Measurements from ENCODE around the gene PDZD4. TPM values are rescaled to one million over a fixed set of nuclear protein-coding genes. Genes with fewer than 3 reads are reported as not detected.

PDZD4 gene, protein sequence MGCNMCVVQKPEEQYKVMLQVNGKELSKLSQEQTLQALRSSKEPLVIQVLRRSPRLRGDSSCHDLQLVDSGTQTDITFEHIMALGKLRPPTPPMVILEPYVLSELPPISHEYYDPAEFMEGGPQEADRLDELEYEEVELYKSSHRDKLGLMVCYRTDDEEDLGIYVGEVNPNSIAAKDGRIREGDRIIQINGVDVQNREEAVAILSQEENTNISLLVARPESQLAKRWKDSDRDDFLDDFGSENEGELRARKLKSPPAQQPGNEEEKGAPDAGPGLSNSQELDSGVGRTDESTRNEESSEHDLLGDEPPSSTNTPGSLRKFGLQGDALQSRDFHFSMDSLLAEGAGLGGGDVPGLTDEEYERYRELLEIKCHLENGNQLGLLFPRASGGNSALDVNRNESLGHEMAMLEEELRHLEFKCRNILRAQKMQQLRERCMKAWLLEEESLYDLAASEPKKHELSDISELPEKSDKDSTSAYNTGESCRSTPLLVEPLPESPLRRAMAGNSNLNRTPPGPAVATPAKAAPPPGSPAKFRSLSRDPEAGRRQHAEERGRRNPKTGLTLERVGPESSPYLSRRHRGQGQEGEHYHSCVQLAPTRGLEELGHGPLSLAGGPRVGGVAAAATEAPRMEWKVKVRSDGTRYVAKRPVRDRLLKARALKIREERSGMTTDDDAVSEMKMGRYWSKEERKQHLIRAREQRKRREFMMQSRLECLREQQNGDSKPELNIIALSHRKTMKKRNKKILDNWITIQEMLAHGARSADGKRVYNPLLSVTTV
- 0.20 and 0.25 TPM in 2 replicates for total RNA-seq

DNA sequence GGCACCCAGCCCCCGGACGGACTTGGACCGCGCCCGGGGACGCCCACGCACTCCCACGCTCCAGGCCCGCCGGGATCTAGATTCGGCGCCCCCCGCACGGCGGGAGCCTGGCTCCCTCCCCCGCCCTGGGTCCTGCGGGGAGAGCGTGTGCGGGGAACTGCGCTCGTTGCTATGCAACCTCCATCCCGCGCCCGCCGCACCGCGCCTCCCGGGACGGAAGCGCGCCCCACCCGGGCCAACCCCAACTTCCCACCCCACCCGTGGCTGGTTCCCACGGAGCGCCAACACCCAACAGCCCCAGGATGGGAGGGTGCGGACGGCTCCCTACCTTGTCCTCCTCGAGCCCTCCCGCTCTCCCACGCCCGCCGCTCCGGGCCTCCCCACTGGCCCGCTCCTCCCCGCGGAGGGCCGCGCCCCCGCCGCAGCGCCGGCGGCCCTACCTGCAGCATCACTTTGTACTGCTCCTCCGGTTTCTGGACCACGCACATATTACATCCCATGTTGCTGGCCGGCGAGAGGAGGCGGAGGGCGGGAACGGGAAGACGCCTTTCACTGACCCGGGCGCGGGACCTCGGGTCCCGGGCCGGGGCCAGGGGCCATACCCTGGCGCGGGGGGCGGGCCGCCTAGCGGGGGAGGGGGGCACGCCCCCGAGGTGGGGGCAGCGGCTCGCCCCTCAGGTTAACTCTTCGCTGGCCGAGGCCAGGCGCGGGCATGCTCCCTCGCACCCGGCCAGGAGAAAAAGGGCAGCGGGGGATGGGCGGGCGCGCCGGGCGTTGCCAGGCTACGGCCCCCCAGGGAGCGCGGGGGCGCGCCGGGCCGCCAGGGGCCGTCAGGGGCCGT, at the start of gene PDZD4:
Gene PDZD4, minus strand, starts transcription at position 746 of the 841 bp plus-strand sequence. Its CDS starts 246 bp downstream, at position 500.
- DNase-seq (ENCODE audit: low read depth, low spot score): no peak

DNA sequence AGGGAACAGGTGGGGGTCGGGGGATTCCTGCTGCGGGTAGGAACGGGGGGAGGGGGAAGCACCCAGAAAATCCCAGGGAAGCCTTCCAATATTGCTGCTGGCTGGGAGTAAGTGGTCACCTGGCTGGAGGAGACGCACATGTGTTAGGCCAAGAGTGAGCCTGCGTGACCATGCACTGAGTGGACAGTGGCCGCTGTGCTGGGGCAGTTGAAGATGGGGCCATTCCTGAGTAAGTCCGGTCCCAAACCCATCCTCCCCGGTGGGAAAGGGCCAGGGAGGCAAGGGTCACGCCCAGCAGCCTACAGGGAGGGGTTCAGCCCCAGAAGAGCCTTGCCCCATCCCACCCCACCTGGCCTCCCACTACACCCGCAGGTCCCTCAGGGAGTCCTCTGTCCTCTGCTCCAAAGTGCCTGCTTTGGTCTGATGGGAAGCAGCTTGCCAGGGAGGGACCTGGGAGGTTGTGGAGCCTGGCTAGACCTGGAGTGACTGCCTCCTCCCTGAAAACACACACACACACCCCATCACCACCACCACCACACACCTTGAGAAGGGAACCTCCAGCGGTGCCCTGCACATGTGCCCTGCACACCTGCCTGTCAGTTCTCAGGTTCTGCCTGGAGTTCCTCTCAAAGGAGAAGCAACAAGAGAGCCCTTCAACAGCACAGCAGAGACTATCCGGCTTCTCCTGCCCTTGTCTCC, 49.5 kb upstream of the PDZD4 start:
- DNase-seq (ENCODE audit: low read depth, low spot score): no peak

DNA sequence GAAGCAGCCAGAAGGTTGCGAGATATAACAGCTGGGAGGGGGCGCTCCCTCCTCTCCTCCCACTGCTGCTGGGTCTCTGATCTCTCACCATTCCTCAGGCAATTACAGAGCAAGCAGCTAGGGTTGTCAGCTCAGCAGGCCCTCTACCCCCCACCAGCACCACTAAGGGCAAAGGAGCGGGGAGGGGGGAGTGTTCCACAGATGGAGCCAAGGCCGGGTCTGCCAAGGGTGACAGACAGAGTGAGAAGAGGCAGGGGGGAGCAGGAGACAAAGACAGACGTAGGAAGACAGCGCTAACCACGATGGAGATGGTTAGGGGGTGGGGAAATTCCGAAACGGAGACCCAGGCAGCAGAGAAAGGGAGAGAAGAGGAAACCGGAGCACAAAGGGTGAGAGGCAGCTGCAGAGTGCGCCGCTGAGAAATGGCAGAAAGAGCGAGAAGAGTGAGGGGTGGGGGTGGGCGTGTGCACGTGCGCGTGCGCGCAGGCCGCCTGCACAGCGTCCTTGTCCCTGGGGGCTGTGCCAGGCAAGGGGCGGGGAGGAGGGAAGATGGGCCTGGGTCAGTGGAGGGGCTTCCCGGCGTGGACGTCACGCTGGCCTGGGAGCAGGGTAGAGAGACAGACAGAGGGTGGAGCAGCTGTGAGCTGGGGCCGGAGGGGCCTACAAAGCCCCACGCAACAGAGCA, 48.8 kb upstream of the PDZD4 start:
- DNase-seq (ENCODE audit: low read depth, low spot score): no peak

DNA sequence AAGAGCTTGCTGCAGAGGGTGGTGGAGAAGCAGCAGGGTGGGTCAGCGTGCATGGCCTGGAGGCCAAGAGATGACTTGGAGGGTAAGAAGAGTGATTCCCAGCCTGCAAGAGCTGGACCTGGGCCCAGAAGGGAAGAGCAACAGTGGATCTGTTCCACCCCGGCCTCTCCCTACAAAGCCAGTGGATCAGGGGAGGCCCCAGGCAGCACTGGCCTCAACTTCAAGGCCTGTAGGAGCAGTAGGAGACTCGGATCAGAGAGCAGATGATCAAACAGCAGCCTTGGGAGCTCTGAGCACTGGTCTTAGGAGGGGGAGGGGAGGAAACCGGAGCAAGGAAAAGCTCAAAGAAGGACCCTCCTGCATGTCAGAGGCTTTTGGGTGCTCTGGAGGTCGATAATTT, 48.0 kb upstream of the PDZD4 start:
- no peak for DNase-seq (ENCODE audit: low read depth, low spot score)

DNA sequence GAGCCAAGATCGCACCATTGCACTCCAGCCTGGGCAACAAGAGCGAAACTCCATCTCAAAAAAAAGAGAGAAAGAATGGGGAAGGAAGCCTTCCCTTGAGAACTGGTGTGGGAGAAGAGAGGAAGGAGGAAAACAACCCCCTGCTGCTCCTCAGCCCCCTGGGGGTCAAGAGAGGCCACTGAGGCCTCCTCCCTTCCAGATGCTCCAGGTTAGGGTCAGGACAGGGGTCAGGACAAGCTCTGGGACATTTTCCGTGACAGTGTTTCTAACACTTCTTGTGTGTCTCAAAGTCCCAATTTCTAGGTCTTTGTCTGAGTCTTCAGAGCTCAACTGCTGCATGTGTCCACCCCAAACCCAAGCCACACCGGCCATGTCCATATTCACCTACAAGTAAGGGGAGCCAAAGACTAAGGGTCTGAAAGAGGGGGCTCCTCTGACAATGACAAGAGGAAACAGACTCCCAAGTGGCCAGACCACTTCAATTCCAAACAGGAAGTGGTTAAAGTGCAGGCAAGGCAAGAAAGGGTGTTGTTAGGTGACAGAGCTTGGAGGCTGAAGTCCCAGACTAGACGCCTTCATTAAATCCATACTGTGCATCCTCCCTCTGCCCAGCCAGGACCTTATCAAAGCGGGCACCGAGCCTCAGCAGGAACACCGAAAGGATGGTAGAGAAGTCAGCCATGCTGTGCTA, 47.4 kb upstream of the PDZD4 start:
- DNase-seq (ENCODE audit: low read depth, low spot score): no peak

DNA sequence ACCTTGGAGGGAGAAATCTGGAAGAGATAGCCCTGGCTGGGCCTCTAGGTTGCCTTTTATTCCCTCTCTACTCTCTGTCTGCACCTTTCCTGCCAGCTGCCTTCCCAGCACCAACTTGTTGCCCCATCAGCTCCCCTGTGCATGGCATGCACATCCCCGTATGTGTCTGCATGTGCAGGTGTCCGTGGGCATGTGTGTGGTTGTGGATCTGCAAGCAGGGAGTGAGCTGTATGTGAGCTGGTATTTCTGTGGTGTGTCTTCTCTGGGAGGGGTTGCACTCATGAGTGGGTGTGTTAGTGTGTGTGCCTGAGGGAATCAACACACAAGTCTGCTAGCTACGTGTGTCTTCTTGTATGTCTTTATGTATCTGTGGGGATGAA, 45.8 kb upstream of the PDZD4 start:
- DNase-seq (ENCODE audit: low read depth, low spot score): no peak

DNA sequence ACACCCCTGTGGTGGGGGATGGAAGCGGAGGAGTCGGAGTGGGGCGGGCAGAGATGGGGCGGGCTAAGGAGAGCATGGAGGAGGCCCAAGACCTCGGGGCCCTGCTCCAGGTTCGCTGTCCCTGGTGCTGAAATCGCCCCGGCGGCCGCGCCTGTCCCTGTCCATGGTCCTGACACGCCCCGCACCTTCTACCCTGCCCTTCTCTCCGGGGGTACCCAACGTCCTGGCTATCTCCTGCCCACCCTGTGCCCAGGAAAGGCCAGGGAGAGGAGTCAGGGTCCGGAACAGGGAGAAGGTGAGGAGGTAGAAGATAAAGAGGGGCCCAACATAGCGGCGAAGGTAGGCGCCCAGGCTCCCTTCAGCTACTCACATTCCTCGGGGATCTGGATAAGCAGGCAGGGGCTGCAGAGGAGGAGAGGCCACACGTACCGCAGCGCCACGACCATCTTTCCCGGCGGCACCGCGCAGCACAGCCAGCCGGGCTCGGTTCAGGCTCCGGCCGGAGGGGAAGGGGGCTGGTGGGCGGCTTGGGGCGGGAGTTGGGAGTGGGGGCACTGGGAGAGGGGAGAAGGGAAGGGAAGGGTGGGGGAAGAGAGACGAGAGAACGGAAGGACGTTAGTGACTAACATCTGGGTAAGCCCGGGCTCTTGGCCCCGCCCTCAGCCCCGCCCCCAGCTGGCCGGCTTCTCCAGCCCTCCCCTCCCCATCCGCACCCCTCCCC, 45.2 kb upstream of the PDZD4 start:
- DNase-seq (ENCODE audit: low read depth, low spot score): no peak

DNA sequence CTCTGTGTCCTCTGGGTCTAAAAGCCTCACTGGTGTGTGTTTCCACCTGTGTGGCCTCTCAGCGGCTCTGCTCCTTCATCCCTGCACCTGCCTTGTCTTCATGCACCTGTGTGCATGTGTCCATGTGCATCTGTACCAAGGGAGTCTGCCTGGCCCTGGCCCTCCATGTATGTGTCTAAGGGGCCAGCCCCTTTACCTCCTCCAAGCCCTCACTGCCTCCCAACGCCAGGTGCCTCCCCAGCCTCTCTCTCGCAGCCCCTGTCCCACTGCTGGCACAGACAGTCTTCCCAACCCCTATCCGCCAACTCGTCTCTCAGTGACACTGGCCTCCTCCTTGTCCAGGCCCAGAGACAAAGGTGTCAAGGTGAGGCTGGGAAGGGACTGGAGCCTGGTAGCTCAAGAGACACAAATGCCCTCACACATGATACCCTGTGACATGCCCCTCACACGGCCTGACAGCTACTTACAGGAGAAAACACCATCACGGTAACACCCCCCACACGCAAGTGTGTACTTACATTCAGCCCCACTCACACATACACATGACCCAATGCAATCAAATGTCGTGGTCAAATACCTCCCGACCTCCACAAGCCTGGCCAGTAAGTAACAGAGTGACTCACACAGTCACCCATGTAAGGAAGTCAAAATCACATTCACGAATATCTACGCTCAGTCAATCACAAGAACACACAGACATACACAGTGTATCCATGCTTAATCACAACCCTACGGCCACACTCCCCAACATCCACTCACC, 44.2 kb upstream of the PDZD4 start:
- DNase-seq (ENCODE audit: low read depth, low spot score): no peak

DNA sequence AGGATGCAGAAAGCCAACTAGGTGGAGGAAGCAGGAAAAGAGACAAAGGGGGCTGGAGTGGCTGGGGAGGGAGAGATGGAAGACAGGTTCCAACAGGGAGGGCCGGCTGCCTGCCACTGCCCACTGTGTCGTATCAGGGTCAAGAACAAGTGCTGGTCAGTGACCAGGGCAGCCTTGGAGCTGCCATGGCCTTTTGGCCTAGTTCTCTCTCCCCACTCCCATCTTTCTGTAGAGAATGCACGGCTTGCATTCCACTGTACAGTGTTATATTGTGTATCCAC, 43.7 kb upstream of the PDZD4 start:
- DNase-seq (ENCODE audit: low read depth, low spot score): no peak

DNA sequence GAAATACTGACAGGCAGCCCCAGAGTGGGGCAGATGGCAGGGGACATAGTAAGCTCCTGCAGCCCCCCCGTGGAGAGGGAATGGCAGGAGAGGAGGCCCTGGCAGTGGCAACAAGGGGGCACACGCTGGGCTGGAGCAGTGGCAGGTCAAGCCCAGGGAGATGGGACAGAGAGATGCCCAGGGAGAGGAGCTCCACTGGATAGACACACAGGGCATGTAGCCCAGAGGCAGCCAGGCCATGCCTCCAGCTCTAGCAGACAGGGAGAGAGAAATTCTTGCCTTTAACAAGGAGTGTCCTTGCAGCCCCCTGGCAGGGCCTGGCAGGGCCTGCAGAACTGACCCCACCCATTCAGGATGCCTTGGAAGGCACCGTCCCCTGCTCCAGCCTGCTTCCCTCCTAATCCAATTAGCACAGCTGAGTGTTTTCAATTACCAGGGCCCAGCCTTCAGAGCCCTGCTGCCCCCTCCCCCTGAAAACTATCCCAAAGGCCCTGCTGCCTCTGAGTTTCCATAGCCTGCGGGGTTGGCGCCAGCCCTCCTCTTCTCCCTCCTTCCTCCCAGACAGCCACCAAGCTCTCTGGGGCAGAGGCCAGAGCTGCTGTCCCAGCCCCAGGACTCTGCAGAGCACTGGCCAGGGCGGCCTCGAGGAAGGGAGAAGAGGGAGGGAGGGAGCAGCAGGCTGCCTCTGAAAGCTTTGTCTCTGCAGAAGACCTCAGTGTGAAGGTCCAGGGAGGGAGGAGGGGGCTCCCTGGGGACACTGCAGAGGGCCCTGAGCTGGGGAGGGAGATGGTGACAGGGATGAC, 43.1 kb upstream of the PDZD4 start:
- DNase-seq (ENCODE audit: low read depth, low spot score): no peak

DNA sequence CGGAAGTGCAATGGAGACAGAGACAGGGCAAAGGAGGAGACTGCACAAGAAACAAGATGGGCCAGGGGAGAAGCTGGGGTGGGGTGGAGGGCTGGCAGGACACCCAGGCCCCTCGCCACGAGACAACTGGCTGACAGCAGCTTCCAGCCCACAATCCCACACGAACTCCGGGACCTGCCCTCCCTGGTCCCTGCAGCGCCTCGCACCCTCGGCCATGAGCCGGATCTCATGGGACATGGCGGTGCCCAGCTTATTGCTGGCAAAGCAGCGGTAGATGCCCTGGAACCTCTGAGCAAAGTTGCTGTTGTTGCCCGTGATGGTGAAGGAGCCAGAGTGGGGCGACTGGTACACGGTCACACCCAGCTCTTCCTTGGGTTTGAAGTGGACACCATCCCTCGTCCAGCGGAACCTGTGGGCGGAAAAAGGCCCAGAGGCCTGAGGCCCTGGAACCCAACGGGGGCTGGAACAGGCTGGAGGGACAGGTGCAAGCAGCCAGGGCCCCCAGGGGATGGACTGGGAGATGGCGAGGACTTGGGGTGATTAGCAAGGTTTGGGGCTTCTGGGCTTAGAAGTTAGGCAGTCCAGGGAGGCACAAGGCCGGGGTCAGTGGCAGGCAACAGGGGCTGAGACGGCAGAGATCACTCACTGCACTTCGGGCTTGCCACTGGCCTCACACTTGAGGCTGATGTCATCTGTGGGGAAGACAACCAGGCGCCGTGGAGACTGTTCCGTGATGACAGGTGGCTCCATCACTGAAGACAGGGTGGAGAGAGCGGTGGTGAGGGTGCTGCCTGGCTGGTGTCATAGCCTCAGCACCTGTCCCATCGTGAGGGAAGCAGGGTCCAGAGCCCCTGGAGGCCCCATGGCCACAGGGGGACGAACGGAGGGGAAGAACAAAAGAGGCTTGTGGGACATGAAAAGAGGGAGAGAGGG, 41.9 kb upstream of the PDZD4 start:
- no peak for DNase-seq (ENCODE audit: low read depth, low spot score)

DNA sequence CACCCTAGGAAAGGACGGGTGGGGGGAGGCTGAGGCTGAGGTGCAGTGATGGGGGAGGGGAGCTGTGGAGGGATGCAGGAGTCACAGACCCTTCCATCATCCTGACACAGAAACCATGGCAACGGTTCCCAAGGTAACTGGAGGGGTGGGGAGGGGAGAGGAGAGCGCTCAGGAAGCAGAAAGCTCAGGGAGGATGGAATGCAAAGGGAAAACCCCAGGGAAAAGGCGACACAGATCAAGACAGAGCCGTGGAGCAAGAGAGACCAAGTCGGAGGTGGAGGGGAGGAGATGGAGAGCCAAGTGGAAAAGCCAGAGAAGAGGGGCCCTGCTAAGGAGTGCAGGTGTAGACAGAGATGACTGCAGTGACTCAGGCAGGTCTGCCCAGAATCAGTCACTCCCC, 41.1 kb upstream of the PDZD4 start:
- DNase-seq (ENCODE audit: low read depth, low spot score): no peak

DNA sequence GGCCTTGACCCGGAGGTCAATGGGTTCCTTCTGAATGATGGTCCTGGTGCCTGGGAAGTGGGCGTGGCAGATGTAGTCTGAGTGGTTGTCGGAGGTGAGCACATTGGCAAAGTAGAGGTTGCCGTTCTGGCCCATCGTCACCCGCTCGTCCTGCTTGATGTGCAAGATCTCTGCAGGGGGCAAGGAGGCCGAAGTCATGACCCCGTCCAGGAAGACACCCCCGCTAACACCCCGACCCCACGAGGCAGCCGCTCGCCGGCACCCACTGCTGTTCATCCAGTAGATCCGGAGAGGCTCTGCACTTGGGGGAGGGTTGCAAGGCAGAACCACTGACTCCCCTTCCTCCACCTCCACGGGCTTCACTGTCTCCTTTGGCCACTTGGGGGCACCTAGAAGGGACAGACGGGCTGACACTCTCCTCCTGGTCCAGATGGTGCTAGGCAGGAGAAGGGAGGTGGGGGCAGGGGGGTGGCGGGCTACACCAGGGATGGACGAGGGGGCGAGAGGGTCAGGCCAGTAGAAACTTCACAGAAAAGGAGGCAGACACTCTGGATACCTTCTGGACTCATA, 40.5 kb upstream of the PDZD4 start:
- no peak for DNase-seq (ENCODE audit: low read depth, low spot score)

DNA sequence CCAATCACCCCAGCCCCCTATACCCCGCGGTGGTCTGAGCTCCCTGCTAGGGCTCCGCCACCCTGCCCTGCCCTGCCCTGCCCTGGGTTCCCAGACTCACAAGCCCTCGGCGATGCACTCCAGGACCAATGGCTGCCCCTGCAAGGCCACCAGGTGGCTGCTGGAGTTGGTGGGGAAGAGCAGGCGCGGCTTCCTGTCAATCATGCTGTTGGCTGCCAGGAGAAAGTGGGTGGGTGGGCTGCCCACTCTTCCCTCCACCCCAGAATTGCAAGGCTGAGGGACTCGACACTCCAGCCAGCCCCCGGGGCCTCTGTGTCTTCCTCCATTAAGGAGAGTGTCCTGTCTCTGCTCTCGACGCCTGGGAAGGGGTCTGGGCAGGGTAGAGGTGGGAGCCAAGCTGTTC, 39.9 kb upstream of the PDZD4 start:
- no peak for DNase-seq (ENCODE audit: low read depth, low spot score)

DNA sequence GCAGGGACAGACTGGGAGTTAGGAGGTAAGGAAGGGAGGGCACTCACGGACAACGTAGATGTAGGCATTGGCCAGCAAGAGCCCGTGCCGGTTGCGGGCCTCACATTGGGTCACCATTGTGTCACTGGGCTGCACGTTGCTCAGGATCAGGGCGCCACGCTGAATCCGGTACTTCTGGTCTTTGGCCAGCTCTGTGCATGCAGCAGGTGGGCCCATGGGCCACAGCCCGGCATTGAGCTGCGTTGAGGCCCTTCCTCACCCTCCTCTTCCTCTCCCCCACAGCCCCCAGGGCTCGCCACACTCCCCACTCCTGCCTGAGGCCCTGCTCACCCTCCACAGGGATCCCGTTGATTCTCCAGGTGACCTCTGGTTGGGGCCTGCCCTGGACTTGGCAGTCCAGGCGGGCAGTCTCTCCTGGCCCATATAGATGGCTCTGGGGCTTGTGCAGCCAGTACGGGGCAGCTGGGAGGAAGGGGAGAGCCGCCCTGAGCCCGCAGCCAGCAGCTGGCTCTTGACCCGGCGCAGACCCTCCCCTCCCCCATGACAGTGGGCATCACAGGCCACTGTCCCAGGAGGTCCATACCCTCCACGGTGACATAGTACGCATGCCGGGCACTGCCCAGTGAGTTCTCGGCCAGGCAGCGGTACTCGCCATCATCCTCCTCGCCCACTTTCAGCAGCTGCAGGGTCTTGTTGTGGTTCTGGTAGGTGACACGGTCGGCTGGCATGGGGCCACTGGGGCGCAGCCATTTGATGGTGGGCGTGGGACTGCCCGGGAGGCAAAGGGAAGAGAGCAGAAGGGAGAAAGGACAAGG, 39.3 kb upstream of the PDZD4 start:
- no peak for DNase-seq (ENCODE audit: low read depth, low spot score)

All from pulmonary artery endothelial cell (primary cell).